A549 (cell line): Measurements from ENCODE around the gene CEACAM5.

ENCODE experiments used
- CEBPB ChIP-seq, 2 experiments: fragments of >200 bp in 1 of 2; sonication (Bioruptor Twin) in 1 of 2; formaldehyde crosslinking in 1 of 2; IDR thresholded peaks; 2 replicates each; pipeline ENCODE4 v1.6.1; 2012 to 2016
- EP300 ChIP-seq, 2 experiments: fragments of >200 bp; sonication (Bioruptor Twin); formaldehyde crosslinking; IDR thresholded peaks; 2 replicates in 1 of 2; 3 replicates in 1 of 2; pipeline ENCODE4 v1.6.1; 2016 to 2017
- KDM1A ChIP-seq: fragments of 200-600 bp; sonication (generic); IDR thresholded peaks from 2 replicates; pipeline ENCODE4 v1.6.1; 2016; ENCODE audit warnings: low read depth, mild to moderate bottlenecking
- MAZ ChIP-seq: fragments of 150-350 bp; IDR thresholded peaks from 2 replicates; pipeline ENCODE4 v1.6.1; 2014; ENCODE audit warnings: antibody characterized with exemption, low read depth, low read length, borderline replicate concordance
- POLR2AphosphoS2 ChIP-seq: conservative IDR thresholded peaks from 2 replicates; pipeline ENCODE4 v1.6.1; 2012; ENCODE audit warnings: low read length, improper control_type of control experiment, inconsistent platforms
- SREBF2 ChIP-seq: fragments of 450-650 bp; IDR thresholded peaks from 2 replicates; pipeline ENCODE4 v1.6.1; 2014; ENCODE audit warnings: mild to moderate bottlenecking, moderate library complexity
- TF ChIP-seq, protein P1 (sequence below): fragments of >200 bp; sonication (Bioruptor Twin); formaldehyde crosslinking; IDR thresholded peaks from 3 replicates; pipeline ENCODE4 v1.5.1; 2016
- TF ChIP-seq, protein P2 (sequence below): fragments of 150-350 bp; IDR thresholded peaks from 2 replicates; pipeline ENCODE4 v1.6.1; 2014; ENCODE audit warnings: low read depth, mild to moderate bottlenecking, low read length

GRCh38 chr19:41758846-41759245 lies 50.4 kb downstream of the CEACAM5 start:
- TF ChIP-seq MAZ = no peak
- no peak for TF ChIP-seq CEBPB (IDR thresholded peaks at IDR 0.05)
- TF ChIP-seq EP300 (IDR thresholded peaks at IDR 0.05) = no peak
- TF ChIP-seq, protein P1, sequence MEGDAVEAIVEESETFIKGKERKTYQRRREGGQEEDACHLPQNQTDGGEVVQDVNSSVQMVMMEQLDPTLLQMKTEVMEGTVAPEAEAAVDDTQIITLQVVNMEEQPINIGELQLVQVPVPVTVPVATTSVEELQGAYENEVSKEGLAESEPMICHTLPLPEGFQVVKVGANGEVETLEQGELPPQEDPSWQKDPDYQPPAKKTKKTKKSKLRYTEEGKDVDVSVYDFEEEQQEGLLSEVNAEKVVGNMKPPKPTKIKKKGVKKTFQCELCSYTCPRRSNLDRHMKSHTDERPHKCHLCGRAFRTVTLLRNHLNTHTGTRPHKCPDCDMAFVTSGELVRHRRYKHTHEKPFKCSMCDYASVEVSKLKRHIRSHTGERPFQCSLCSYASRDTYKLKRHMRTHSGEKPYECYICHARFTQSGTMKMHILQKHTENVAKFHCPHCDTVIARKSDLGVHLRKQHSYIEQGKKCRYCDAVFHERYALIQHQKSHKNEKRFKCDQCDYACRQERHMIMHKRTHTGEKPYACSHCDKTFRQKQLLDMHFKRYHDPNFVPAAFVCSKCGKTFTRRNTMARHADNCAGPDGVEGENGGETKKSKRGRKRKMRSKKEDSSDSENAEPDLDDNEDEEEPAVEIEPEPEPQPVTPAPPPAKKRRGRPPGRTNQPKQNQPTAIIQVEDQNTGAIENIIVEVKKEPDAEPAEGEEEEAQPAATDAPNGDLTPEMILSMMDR = no peak
- TF ChIP-seq SREBF2 = no peak
- TF ChIP-seq, protein P2, sequence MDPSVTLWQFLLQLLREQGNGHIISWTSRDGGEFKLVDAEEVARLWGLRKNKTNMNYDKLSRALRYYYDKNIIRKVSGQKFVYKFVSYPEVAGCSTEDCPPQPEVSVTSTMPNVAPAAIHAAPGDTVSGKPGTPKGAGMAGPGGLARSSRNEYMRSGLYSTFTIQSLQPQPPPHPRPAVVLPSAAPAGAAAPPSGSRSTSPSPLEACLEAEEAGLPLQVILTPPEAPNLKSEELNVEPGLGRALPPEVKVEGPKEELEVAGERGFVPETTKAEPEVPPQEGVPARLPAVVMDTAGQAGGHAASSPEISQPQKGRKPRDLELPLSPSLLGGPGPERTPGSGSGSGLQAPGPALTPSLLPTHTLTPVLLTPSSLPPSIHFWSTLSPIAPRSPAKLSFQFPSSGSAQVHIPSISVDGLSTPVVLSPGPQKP = no peak
- no peak for TF ChIP-seq POLR2AphosphoS2
- TF ChIP-seq KDM1A = no peak
